ENCODE data around the gene WDR90.

GRCh38 chr16:674214-674881 is 25.2 kb downstream of the WDR90 start:
- TF ChIP-seq CTCF (IDR thresholded peaks at IDR 0.05; ENCODE audit: low read length) = no peak
- no peak for TF ChIP-seq EZH2 (IDR thresholded peaks at IDR 0.05; ENCODE audit: borderline replicate concordance, low read length)
